Tibial nerve (tissue), 4 donors: Measurements from ENCODE around the gene IL15. TPM values are rescaled to one million over a fixed set of nuclear protein-coding genes. Genes with fewer than 3 reads are reported as not detected.
"Not testable (repeated sequence)": the region's sequence is repeated elsewhere in the genome, so short reads cannot be mapped to it uniquely, and the experiment has no call there.

Source experiments
- DNase-seq, 2 donors: peaks; one replicate each; pipeline ENCODE4 v3.0.0-alpha.2; 2019; ENCODE audit warnings: low spot score in 2 of 2
- H3K27ac ChIP-seq, 4 donors: fragments of 200-600 bp; sonication (generic) in 3 of 4; one replicate each; pipeline ENCODE4 v1.5.1; 2017 to 2019; ENCODE audit warnings: mild to moderate bottlenecking in 1 of 4
- H3K27me3 ChIP-seq, 2 donors: fragments of 200-600 bp; sonication (generic) in 1 of 2; one replicate each; pipeline versions ENCODE4 v1.5.1 to v1.6.0; 2017 to 2019
- H3K36me3 ChIP-seq, 3 donors: fragments of 200-600 bp; sonication (generic); one replicate each; pipeline ENCODE4 v1.5.1; 2018 to 2019
- H3K4me1 ChIP-seq, 4 donors: fragments of 200-600 bp; sonication (generic) in 3 of 4; one replicate each; pipeline ENCODE4 v1.5.1; 2017 to 2019
- H3K4me3 ChIP-seq, 4 donors: fragments of 200-600 bp; sonication (generic) in 3 of 4; one replicate each; pipeline ENCODE4 v1.5.1; 2017 to 2019; ENCODE audit warnings: mild to moderate bottlenecking in 1 of 4, moderate library complexity in 1 of 4
- H3K9me3 ChIP-seq, 4 donors: fragments of 200-600 bp; sonication (generic) in 3 of 4; one replicate each; pipeline ENCODE4 v1.5.1; 2017 to 2019
- CTCF ChIP-seq, 5 experiments: fragments of 200-600 bp in 3 of 5; fragments of 450-650 bp in 2 of 5; sonication (generic) in 3 of 5; IDR thresholded peaks; one replicate each; pipeline ENCODE4 v1.5.1; 2016 to 2019; ENCODE audit warnings: antibody characterized with exemption in 5 of 5, mild to moderate bottlenecking in 3 of 5, moderate library complexity in 2 of 5
- EP300 ChIP-seq, 2 donors: sonication (generic); formaldehyde crosslinking; IDR thresholded peaks; one replicate each; pipeline ENCODE4 v1.6.1; 2017; ENCODE audit warnings: antibody characterized with exemption in 2 of 2, mild to moderate bottlenecking in 1 of 2
- POLR2A ChIP-seq, 2 donors: fragments of 450-650 bp; IDR thresholded peaks; one replicate each; pipeline ENCODE4 v1.6.1; 2017; ENCODE audit warnings: antibody characterized with exemption in 2 of 2, mild to moderate bottlenecking in 2 of 2, moderate library complexity in 2 of 2
- WGBS, 2 donors: methylation state at CpG; one replicate each; pipeline ENCODE4 v1.1.5; 2018; 5-methylcytosine and 5-hydroxymethylcytosine counted together
- total RNA-seq, 4 donors: library from RNA; depleted of rRNA; stranded (reverse); fragments of >200 nt; gene quantifications; one replicate each; pipeline ENCODE4 v1.1.0, GENCODE V29; 2016

The IL15 gene
- total RNA-seq, 4 donors from 2014 or later, result 2.4 to 8.1 (median 6.4) TPM

- no peak overlapping the region for H3K4me3 ChIP-seq
- no peaks in the 10 kb centered on the region for H3K9me3 ChIP-seq
- WGBS, 2 donors, result 87 to 88% methylated on average over 4 of the region's 4 CpGs
- no peak overlapping the region for H3K27ac ChIP-seq
- peaks cover 0 to 46% (median 0%) of the 10 kb centered on the region in 3 donors for H3K36me3 ChIP-seq
- no peaks in the 10 kb centered on the region for H3K27me3 ChIP-seq
- H3K4me1 ChIP-seq, result no peaks in the 10 kb centered on the region
- DNase-seq, result no peak
- TF ChIP-seq EP300 (IDR thresholded peaks at IDR 0.05) (no peak), POLR2A (IDR thresholded peaks at IDR 0.05) (no peak), CTCF (IDR thresholded peaks at IDR 0.05) (no peak)
Observed at GRCh38 chr4:141731481-141731880, 95.1 kb downstream of the IL15 start.

- no peak for TF ChIP-seq POLR2A (IDR thresholded peaks at IDR 0.05)
- no peak for TF ChIP-seq CTCF (IDR thresholded peaks at IDR 0.05)
- TF ChIP-seq EP300 (IDR thresholded peaks at IDR 0.05), result no peak
- H3K4me3 ChIP-seq, result no peak overlapping the region
- peaks cover 0 to 46% (median 3%) of the 10 kb centered on the region in 4 donors for H3K9me3 ChIP-seq
- H3K4me1 ChIP-seq, result no peaks in the 10 kb centered on the region
- no peaks in the 10 kb centered on the region for H3K27me3 ChIP-seq
- H3K36me3 ChIP-seq, result peaks cover 0 to 15% (median 0%) of the 10 kb centered on the region in 3 donors
- no peak overlapping the region for H3K27ac ChIP-seq
- DNase-seq, result no peak
Observed at GRCh38 chr4:141739636-141740035, 103.3 kb downstream of the IL15 start.

- DNase-seq, result no peak
- Histone ChIP-seq H3K9me3 (peaks cover 0 to 12% (median 0%) of the 10 kb centered on the region in 4 donors), H3K36me3 (no peaks in the 10 kb centered on the region), H3K4me1 (no peaks in the 10 kb centered on the region), H3K27ac (no peak overlapping the region), H3K27me3 (no peaks in the 10 kb centered on the region), H3K4me3 (no peak overlapping the region)
- 46 to 58% methylated on average over 1 of the region's 1 CpG for WGBS, 2 donors
- TF ChIP-seq EP300 (IDR thresholded peaks at IDR 0.05) (no peak), POLR2A (IDR thresholded peaks at IDR 0.05) (no peak), CTCF (IDR thresholded peaks at IDR 0.05) (no peak)
Observed at GRCh38 chr4:141746026-141746425, 109.6 kb downstream of the IL15 start.

- H3K36me3 ChIP-seq, H3K27me3 ChIP-seq, H3K9me3 ChIP-seq, DNase-seq, H3K4me3 ChIP-seq, H3K4me1 ChIP-seq, H3K27ac ChIP-seq: not testable (repeated sequence)
- WGBS, 2 donors, result 88% methylated on average over 3 of the region's 3 CpGs
Observed at GRCh38 chr4:141751806-141752205, 115.4 kb downstream of the IL15 start.

- no peak overlapping the region for H3K4me3 ChIP-seq
- no peaks in the 10 kb centered on the region for H3K4me1 ChIP-seq
- no peaks in the 10 kb centered on the region for H3K36me3 ChIP-seq
- H3K27me3 ChIP-seq, result no peaks in the 10 kb centered on the region
- TF ChIP-seq EP300 (IDR thresholded peaks at IDR 0.05) (no peak), POLR2A (IDR thresholded peaks at IDR 0.05) (no peak), CTCF (IDR thresholded peaks at IDR 0.05) (no peak)
- no peak overlapping the region for H3K27ac ChIP-seq
- H3K9me3 ChIP-seq, result no peaks in the 10 kb centered on the region
- DNase-seq, result no peak
- 68 to 83% methylated on average over 2 of the region's 2 CpGs for WGBS, 2 donors
Observed at GRCh38 chr4:141757287-141757686, 120.9 kb downstream of the IL15 start.

GRCh38 chr4:141759796-141760425 lies 123.5 kb downstream of the IL15 start:
- Histone ChIP-seq H3K36me3 (no peaks in the 10 kb centered on the region), H3K4me3 (no peak overlapping the region), H3K27ac (no peak overlapping the region), H3K27me3 (no peaks in the 10 kb centered on the region), H3K9me3 (no peaks in the 10 kb centered on the region), H3K4me1 (no peaks in the 10 kb centered on the region)
- WGBS, 2 donors, result 32 to 43% methylated on average over 1 of the region's 1 CpG
- no peak for DNase-seq
- TF ChIP-seq EP300 (IDR thresholded peaks at IDR 0.05) (no peak), POLR2A (IDR thresholded peaks at IDR 0.05) (no peak), CTCF (IDR thresholded peaks at IDR 0.05) (no peak)
